ENCODE data around the gene ATPAF1.

Gene ATPAF1, protein sequence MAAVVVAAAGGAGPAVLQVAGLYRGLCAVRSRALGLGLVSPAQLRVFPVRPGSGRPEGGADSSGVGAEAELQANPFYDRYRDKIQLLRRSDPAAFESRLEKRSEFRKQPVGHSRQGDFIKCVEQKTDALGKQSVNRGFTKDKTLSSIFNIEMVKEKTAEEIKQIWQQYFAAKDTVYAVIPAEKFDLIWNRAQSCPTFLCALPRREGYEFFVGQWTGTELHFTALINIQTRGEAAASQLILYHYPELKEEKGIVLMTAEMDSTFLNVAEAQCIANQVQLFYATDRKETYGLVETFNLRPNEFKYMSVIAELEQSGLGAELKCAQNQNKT

DNA sequence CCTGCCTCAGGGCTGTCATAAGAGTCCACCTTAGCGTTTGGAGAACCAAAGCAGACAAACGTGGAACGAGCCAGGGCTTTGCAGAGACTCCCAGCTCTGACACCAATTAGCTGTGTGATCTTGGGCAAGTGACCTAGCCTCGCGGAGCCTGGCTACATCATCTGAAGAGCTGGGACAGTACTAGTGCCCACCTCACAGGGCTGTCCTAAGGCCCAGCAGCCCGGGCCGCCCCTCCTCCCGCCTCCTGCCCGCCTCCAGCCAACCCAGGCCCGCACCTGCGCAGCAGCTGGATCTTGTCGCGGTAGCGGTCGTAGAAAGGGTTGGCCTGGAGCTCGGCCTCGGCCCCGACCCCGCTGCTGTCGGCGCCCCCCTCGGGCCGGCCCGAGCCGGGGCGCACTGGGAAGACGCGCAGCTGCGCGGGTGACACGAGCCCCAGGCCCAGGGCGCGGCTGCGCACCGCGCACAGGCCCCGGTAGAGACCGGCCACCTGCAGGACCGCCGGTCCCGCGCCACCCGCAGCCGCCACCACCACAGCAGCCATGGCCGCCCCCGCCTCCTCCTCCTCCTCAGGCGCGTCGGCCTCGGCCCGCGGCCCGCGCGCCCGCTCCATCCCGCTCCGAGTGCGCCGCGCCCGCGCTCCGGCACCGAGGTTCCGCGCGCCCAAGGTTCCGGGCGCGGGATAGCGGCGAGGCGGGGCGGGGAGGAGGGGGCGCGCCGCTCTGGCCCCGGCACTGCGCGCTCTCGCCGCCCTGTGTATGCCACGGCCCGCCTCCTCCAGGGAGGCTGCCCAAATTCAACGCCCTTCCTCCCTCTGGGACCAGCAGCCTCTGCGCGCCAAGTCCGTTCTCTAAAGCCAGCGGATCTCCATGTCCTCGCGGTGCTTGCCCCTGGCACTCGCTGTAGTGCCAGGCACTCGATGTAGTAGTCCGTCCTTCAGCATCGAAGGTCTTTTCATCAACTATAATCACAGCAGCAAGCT is at the start of gene ATPAF1:
Gene ATPAF1 (minus strand): TSS at position 583 of the 979 bp plus-strand sequence. CDS start 42 bp downstream, at position 541.
- H3K27ac Mint-ChIP-seq = no peak within 1 kb of the TSS
- TF ChIP-seq, protein P1, sequence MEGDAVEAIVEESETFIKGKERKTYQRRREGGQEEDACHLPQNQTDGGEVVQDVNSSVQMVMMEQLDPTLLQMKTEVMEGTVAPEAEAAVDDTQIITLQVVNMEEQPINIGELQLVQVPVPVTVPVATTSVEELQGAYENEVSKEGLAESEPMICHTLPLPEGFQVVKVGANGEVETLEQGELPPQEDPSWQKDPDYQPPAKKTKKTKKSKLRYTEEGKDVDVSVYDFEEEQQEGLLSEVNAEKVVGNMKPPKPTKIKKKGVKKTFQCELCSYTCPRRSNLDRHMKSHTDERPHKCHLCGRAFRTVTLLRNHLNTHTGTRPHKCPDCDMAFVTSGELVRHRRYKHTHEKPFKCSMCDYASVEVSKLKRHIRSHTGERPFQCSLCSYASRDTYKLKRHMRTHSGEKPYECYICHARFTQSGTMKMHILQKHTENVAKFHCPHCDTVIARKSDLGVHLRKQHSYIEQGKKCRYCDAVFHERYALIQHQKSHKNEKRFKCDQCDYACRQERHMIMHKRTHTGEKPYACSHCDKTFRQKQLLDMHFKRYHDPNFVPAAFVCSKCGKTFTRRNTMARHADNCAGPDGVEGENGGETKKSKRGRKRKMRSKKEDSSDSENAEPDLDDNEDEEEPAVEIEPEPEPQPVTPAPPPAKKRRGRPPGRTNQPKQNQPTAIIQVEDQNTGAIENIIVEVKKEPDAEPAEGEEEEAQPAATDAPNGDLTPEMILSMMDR (IDR thresholded peaks at IDR 0.05; ENCODE audit: unreplicated experiment in 3 of 3) = no peak
- no peaks in the 10 kb centered on the region for H3K9me3 Mint-ChIP-seq
- H3K4me1 Mint-ChIP-seq = peaks cover 13% of the 10 kb centered on the region
- H3K4me3 Mint-ChIP-seq = peak within 1 kb of the TSS; percentile 71 to 83 (median 77)
- H3K27me3 Mint-ChIP-seq (ENCODE audit: low read depth) = no peaks in the 10 kb centered on the region
- H3K36me3 Mint-ChIP-seq (ENCODE audit: low read depth) = peaks cover 18% of the 10 kb centered on the region

DNA sequence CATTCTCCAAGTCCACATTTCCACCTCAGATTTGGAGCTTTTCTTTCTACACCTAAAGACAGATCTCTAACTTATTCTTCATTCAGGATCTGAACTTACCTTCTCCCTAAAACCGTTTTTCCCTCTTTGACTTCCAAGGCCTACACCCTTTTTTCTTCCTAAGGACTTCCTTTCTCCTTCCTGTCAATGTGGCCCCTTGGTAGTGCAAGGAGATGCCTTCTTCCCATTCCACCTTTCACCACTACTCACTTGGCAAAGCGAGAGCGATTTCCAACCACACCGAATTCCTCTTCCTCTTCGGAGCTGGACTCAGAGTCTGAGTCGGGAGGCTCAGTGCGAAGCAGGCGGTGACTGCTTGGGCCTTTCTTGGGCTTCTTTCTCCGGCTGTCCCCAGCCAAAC is 49.5 kb upstream of the ATPAF1 start:
- Mint-ChIP-seq H3K9me3 (no peaks in the 10 kb centered on the region), H3K27ac (peak overlapping the region in 1 of 3 experiments; percentile 81), H3K4me3 (peak overlapping the region; percentile 95 to 99 (median 98)), H3K36me3 (ENCODE audit: low read depth) (peaks cover 13% of the 10 kb centered on the region), H3K27me3 (ENCODE audit: low read depth) (peaks cover 5% of the 10 kb centered on the region), H3K4me1 (peaks cover 31% of the 10 kb centered on the region)
- TF ChIP-seq, protein P1 (IDR thresholded peaks at IDR 0.05; ENCODE audit: unreplicated experiment in 3 of 3) = no peak

DNA sequence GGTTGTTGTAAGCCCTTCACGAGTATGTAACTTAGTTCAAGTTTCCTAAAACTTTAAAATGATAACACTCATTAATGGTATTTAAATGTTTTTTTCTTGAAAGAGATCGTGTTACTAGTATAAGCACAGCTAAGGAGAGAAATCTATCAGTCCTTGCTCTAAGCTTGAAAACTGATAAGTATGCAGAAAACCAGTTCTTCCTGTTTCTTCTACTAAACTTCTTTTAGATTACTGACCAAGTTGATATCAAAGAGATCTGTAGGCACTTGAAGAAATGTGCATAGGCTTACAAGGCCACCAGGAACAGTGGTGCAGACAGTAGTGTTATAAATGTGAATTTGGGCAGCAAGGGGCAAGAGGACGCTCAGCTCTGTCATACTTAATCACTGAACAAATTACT is 46.8 kb upstream of the ATPAF1 start:
- Mint-ChIP-seq H3K27ac (no peak overlapping the region), H3K4me1 (peaks cover 31% of the 10 kb centered on the region), H3K4me3 (peak overlapping the region in 2 of 3 experiments; percentile 48 to 57), H3K9me3 (no peaks in the 10 kb centered on the region), H3K36me3 (ENCODE audit: low read depth) (peaks cover 33% of the 10 kb centered on the region), H3K27me3 (ENCODE audit: low read depth) (no peaks in the 10 kb centered on the region)
- TF ChIP-seq, protein P1 (IDR thresholded peaks at IDR 0.05; ENCODE audit: unreplicated experiment in 3 of 3) = no peak

DNA sequence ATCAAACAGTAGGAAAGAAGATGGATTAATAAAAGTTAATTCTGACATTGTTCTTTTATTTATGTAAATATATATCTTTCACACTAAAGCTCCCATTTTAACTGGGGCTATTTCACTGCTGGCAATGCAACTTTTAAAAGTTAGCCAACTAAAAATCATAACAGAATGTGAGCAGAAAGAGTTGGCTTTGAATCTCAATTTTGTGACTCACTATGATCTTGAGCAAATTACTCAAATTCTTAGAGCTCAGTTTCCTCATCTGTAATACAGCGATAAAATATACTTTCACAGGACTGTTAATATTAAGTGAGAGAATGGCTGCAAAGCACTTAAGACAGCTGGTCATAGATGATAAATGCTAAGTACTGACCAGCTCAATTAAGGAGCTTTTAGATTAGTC is 40.0 kb upstream of the ATPAF1 start:
- no peaks in the 10 kb centered on the region for H3K4me1 Mint-ChIP-seq
- no peak overlapping the region for H3K27ac Mint-ChIP-seq
- peaks cover 66% of the 10 kb centered on the region for H3K36me3 Mint-ChIP-seq (ENCODE audit: low read depth)
- no peaks in the 10 kb centered on the region for H3K27me3 Mint-ChIP-seq (ENCODE audit: low read depth)
- H3K4me3 Mint-ChIP-seq = no peak overlapping the region
- H3K9me3 Mint-ChIP-seq = no peaks in the 10 kb centered on the region
- TF ChIP-seq, protein P1 (IDR thresholded peaks at IDR 0.05; ENCODE audit: unreplicated experiment in 3 of 3) = no peak

DNA sequence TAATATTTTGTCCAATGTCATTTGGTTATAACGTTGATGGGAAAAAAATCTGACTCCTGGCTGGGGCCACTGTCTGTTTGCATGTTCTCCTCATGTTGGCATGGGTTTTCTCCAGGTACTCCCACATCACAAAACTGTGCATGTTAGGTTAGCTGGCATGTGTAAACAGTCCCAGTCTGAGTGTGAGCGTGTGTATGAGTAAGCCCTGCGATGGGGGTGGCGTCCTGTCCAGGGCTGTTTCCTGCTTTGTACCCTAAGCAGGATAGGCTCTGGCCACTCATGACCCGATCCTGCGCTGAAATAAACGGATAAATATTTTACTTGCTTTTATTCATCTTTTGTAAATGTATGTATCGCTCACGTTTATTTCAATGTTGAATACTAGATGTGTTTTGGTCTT is 37.2 kb upstream of the ATPAF1 start:
- H3K9me3 Mint-ChIP-seq = no peaks in the 10 kb centered on the region
- TF ChIP-seq, protein P1 (IDR thresholded peaks at IDR 0.05; ENCODE audit: unreplicated experiment in 3 of 3) = no peak
- no peak overlapping the region for H3K27ac Mint-ChIP-seq
- no peaks in the 10 kb centered on the region for H3K4me1 Mint-ChIP-seq
- H3K4me3 Mint-ChIP-seq = no peak overlapping the region
- H3K27me3 Mint-ChIP-seq (ENCODE audit: low read depth) = no peaks in the 10 kb centered on the region
- H3K36me3 Mint-ChIP-seq (ENCODE audit: low read depth) = peaks cover 57% of the 10 kb centered on the region
